HEK293 (cell line): Measurements from ENCODE around the gene SLC38A8.

Experiments used
- RBAK ChIP-seq: fragments of 450-650 bp; formaldehyde crosslinking; IDR thresholded peaks from 2 replicates; pipeline ENCODE4 v1.5.1; 2016; ENCODE audit warnings: missing biosample characterization, missing genetic modification characterization
- ZBTB21 ChIP-seq: fragments of 450-650 bp; formaldehyde crosslinking; IDR thresholded peaks from 2 replicates; pipeline ENCODE4 v1.5.1; 2017; ENCODE audit warnings: missing biosample characterization, missing genetic modification characterization
- ZNF175 ChIP-seq: fragments of 450-650 bp; formaldehyde crosslinking; IDR thresholded peaks from 2 replicates; pipeline ENCODE4 v1.5.1; 2016; ENCODE audit warnings: missing biosample characterization, missing genetic modification characterization
- ZNF221 ChIP-seq: fragments of 450-650 bp; formaldehyde crosslinking; IDR thresholded peaks from 2 replicates; pipeline ENCODE4 v1.5.1; 2017; ENCODE audit warnings: missing biosample characterization, missing genetic modification characterization, borderline replicate concordance
- ZNF274 ChIP-seq, 2 experiments: fragments of 200-500 bp in 1 of 2; fragments of 450-650 bp in 1 of 2; sonication (Bioruptor generic) in 1 of 2; formaldehyde crosslinking in 1 of 2; IDR thresholded peaks; 2 replicates each; pipeline versions ENCODE4 v1.5.1 to v1.6.1; 2014 to 2016; ENCODE audit warnings: borderline replicate concordance in 1 of 2, inconsistent platforms in 1 of 2, low read length in 1 of 2, missing biosample characterization in 1 of 2, missing genetic modification characterization in 1 of 2
- ZNF426 ChIP-seq: fragments of 450-650 bp; formaldehyde crosslinking; IDR thresholded peaks from 2 replicates; pipeline ENCODE4 v1.5.1; 2017; ENCODE audit warnings: missing biosample characterization, missing genetic modification characterization, mild to moderate bottlenecking, inconsistent platforms, moderate library complexity
- ZNF501 ChIP-seq: fragments of 450-650 bp; formaldehyde crosslinking; IDR thresholded peaks from 2 replicates; pipeline ENCODE4 v1.5.1; 2016; ENCODE audit warnings: missing biosample characterization, missing genetic modification characterization
- ZNF701 ChIP-seq: fragments of 450-650 bp; formaldehyde crosslinking; IDR thresholded peaks from 2 replicates; pipeline ENCODE4 v1.5.1; 2016; ENCODE audit warnings: missing biosample characterization, missing genetic modification characterization
- TF ChIP-seq, protein P1 (sequence below): fragments of 450-650 bp; formaldehyde crosslinking; IDR thresholded peaks from 2 replicates; pipeline ENCODE4 v1.5.1; 2016; ENCODE audit warnings: missing biosample characterization, missing genetic modification characterization
- TF ChIP-seq, protein P2 (sequence below): fragments of 450-650 bp; formaldehyde crosslinking; IDR thresholded peaks from 2 replicates; pipeline ENCODE4 v1.5.1; 2016; ENCODE audit warnings: missing biosample characterization, missing genetic modification characterization

DNA sequence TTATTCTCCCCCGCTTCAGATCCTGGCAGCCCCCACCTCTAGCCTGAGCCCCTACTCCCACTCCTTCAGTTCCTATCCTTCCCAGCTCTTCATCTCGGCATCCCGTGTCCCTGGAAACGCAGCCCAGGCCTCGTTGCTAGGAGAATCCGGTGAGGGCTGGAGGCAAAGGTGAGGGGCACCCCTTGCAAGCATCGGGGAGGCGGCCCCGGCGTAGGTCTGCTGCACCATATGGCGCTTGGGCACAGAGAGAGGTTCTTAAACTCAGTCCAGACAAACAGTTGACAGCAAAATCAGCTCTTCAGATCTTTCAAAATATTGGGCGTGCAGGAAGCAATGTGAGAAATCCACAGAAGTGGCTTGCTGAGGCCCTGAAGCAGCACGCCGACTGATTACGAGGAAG lies 15.0 kb downstream of the SLC38A8 start:
- TF ChIP-seq, protein P1, sequence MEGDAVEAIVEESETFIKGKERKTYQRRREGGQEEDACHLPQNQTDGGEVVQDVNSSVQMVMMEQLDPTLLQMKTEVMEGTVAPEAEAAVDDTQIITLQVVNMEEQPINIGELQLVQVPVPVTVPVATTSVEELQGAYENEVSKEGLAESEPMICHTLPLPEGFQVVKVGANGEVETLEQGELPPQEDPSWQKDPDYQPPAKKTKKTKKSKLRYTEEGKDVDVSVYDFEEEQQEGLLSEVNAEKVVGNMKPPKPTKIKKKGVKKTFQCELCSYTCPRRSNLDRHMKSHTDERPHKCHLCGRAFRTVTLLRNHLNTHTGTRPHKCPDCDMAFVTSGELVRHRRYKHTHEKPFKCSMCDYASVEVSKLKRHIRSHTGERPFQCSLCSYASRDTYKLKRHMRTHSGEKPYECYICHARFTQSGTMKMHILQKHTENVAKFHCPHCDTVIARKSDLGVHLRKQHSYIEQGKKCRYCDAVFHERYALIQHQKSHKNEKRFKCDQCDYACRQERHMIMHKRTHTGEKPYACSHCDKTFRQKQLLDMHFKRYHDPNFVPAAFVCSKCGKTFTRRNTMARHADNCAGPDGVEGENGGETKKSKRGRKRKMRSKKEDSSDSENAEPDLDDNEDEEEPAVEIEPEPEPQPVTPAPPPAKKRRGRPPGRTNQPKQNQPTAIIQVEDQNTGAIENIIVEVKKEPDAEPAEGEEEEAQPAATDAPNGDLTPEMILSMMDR (tag by site-specific recombination): no peak
- TF ChIP-seq ZNF701 (tag by site-specific recombination) (no peak), ZNF501 (tag by site-specific recombination) (no peak), RBAK (tag by site-specific recombination) (no peak), ZNF221 (tag by site-specific recombination) (no peak), ZNF175 (no peak), ZNF426 (no peak), ZBTB21 (tag by site-specific recombination) (no peak), ZNF274 (IDR thresholded peaks at IDR 0.05; ENCODE audit: low read length) (no peak), ZNF274 (tag by site-specific recombination; IDR thresholded peaks at IDR 0.05; ENCODE audit: borderline replicate concordance) (no peak)
- TF ChIP-seq, protein P2, sequence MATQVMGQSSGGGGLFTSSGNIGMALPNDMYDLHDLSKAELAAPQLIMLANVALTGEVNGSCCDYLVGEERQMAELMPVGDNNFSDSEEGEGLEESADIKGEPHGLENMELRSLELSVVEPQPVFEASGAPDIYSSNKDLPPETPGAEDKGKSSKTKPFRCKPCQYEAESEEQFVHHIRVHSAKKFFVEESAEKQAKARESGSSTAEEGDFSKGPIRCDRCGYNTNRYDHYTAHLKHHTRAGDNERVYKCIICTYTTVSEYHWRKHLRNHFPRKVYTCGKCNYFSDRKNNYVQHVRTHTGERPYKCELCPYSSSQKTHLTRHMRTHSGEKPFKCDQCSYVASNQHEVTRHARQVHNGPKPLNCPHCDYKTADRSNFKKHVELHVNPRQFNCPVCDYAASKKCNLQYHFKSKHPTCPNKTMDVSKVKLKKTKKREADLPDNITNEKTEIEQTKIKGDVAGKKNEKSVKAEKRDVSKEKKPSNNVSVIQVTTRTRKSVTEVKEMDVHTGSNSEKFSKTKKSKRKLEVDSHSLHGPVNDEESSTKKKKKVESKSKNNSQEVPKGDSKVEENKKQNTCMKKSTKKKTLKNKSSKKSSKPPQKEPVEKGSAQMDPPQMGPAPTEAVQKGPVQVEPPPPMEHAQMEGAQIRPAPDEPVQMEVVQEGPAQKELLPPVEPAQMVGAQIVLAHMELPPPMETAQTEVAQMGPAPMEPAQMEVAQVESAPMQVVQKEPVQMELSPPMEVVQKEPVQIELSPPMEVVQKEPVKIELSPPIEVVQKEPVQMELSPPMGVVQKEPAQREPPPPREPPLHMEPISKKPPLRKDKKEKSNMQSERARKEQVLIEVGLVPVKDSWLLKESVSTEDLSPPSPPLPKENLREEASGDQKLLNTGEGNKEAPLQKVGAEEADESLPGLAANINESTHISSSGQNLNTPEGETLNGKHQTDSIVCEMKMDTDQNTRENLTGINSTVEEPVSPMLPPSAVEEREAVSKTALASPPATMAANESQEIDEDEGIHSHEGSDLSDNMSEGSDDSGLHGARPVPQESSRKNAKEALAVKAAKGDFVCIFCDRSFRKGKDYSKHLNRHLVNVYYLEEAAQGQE (tag by site-specific recombination): no peak
